A549 (cell line): ENCODE data around the gene ARVCF. TPM values are rescaled to one million over a fixed set of nuclear protein-coding genes. Genes with fewer than 3 reads are reported as not detected.

ENCODE experiments used
- ATAC-seq, 2 experiments: fragments of 200-7000 bp in 1 of 2; fragments of >200 bp in 1 of 2; cut with Nextera tagmentation in 1 of 2; cut with Tn5 transposase in 1 of 2; 3 replicates each; pipeline versions ENCODE4 v1.8.0 to v1.9.1; 2018 to 2020; ENCODE audit warnings: mild to moderate bottlenecking in 1 of 2, moderate library complexity in 1 of 2
- CTCF ChIA-PET: fragments of 300-600 bp; sonication (Branson Sonifier 250); formaldehyde crosslinking; extraction: SDS; loops from one replicate; lab custom pipeline; 2021; ENCODE audit warnings: antibody characterized with exemption, inconsistent platforms; lab: Yijun Ruan, JAX
- POLR2A ChIA-PET: fragments of 350-600 bp; formaldehyde crosslinking; extraction: SDS; loops from one replicate; lab custom pipeline; 2021; ENCODE audit warnings: antibody characterized with exemption, inconsistent platforms; lab: Yijun Ruan, JAX
- DNase-seq, 2 experiments: peaks; one replicate each; pipeline versions ENCODE4 v3.0.0 to v3.0.0-alpha.2; 2011 to 2016; ENCODE audit warnings: low read depth in 1 of 2, low spot score in 1 of 2
- FAIRE-seq: peaks from 2 replicates; lab custom pipeline; 2011; peaks lifted over from hg19 to GRCh38; lab: Jason Lieb, UNC
- H3K27ac ChIP-seq, 2 experiments: fragments of >200 bp; sonication (Bioruptor Twin); formaldehyde crosslinking; 3 replicates each; pipeline ENCODE4 v1.5.1; 2016 to 2017
- H3K4me1 ChIP-seq: fragments of >200 bp; sonication (Bioruptor Twin); formaldehyde crosslinking; 3 replicates; pipeline ENCODE4 v1.6.1; 2016
- H3K4me2 ChIP-seq: fragments of >200 bp; sonication (Bioruptor Twin); formaldehyde crosslinking; 3 replicates; pipeline ENCODE4 v1.6.1; 2016
- H3K4me3 ChIP-seq: fragments of >200 bp; sonication (Bioruptor Twin); formaldehyde crosslinking; 3 replicates; pipeline ENCODE4 v1.5.1; 2016
- H3K9me3 ChIP-seq: fragments of >200 bp; sonication (Bioruptor Twin); formaldehyde crosslinking; 3 replicates; pipeline ENCODE4 v1.6.1; 2016
- BHLHE40 ChIP-seq: IDR thresholded peaks from 2 replicates; pipeline ENCODE4 v1.6.1; 2012; ENCODE audit warnings: low read depth, low read length, inconsistent platforms
- CBX8 ChIP-seq: fragments of 200-600 bp; sonication (generic); IDR thresholded peaks from 2 replicates; pipeline ENCODE4 v1.6.1; 2016
- CHD2 ChIP-seq: fragments of 150-350 bp; IDR thresholded peaks from 2 replicates; pipeline ENCODE4 v1.6.1; 2014; ENCODE audit warnings: low read length; ENCODE audit not compliant: partially characterized antibody
- CHD4 ChIP-seq: fragments of 200-600 bp; sonication (generic); IDR thresholded peaks from 2 replicates; pipeline ENCODE4 v1.6.1; 2016; ENCODE audit warnings: antibody characterized with exemption, mild to moderate bottlenecking, borderline replicate concordance
- EHF ChIP-seq: fragments of 250-450 bp; sonication (Bioruptor Pico); IDR thresholded peaks from 2 replicates; pipeline ENCODE4 v1.5.0; 2020; ENCODE audit warnings: mild to moderate bottlenecking
- FOSB ChIP-seq: fragments of 250-450 bp; sonication (Bioruptor Pico); IDR thresholded peaks from 2 replicates; pipeline ENCODE4 v1.5.0; 2020; ENCODE audit warnings: mild to moderate bottlenecking, moderate library complexity
- FOXS1 ChIP-seq: fragments of 250-450 bp; sonication (Bioruptor Pico); IDR thresholded peaks from 2 replicates; pipeline ENCODE4 v1.5.0; 2020; ENCODE audit warnings: mild to moderate bottlenecking, moderate library complexity
- HEYL ChIP-seq: fragments of 250-450 bp; sonication (Bioruptor Pico); IDR thresholded peaks from 2 replicates; pipeline ENCODE4 v1.8.0; 2021; ENCODE audit warnings: mild to moderate bottlenecking, moderate library complexity
- HOXB5 ChIP-seq: fragments of 250-450 bp; sonication (Bioruptor Pico); IDR thresholded peaks from 2 replicates; pipeline ENCODE4 v1.5.0; 2020; ENCODE audit warnings: mild to moderate bottlenecking, moderate library complexity
- JUNB ChIP-seq: fragments of >200 bp; sonication (Bioruptor Twin); formaldehyde crosslinking; IDR thresholded peaks from 2 replicates; pipeline ENCODE4 v1.6.1; 2016
- KDM1A ChIP-seq: fragments of 200-600 bp; sonication (generic); IDR thresholded peaks from 2 replicates; pipeline ENCODE4 v1.6.1; 2016; ENCODE audit warnings: low read depth, mild to moderate bottlenecking
- ZC3H11A ChIP-seq: fragments of 450-650 bp; IDR thresholded peaks from 2 replicates; pipeline ENCODE4 v1.6.1; 2014; ENCODE audit warnings: antibody characterized with exemption, mild to moderate bottlenecking
- WGBS: methylation state at CpG from one replicate; pipeline ENCODE4 v1.1.6; 2017; ENCODE audit errors: missing lambda C conversion rate; 5-methylcytosine and 5-hydroxymethylcytosine counted together
- polyA plus RNA-seq, 4 experiments: library from polyadenylated mRNA; depleted of rRNA in 3 of 4; stranded (reverse); fragments of >200 nt; fragmentation: RNase III in 1 of 4; extraction: RNeasy Plus Mini Kit Qiagen cat#74134 plus additional on column Dnase treatment in 1 of 4; gene quantifications; 2 replicates in 3 of 4; 3 replicates in 1 of 4; pipeline ENCODE4 v1.2.3, GENCODE V29; 2011 to 2017
- TF ChIP-seq, protein P1 (sequence below): fragments of 200-600 bp; sonication (generic); IDR thresholded peaks from 2 replicates; pipeline ENCODE4 v1.6.1; 2016; ENCODE audit warnings: antibody characterized with exemption, mild to moderate bottlenecking, moderate library complexity
- TF ChIP-seq, protein P2 (sequence below): fragments of 150-350 bp; IDR thresholded peaks from 2 replicates; pipeline ENCODE4 v1.6.1; 2014; ENCODE audit warnings: low read depth, mild to moderate bottlenecking, low read length
- TF ChIP-seq, protein P3 (sequence below): fragments of 250-450 bp; sonication (Bioruptor Pico); IDR thresholded peaks from 2 replicates; pipeline ENCODE4 v1.5.0; 2020; ENCODE audit warnings: low read depth, mild to moderate bottlenecking, moderate library complexity
- TF ChIP-seq, protein P4 (sequence below): fragments of >200 bp; sonication (Bioruptor Twin); formaldehyde crosslinking; IDR thresholded peaks from 3 replicates; pipeline ENCODE4 v1.5.1; 2016
- TF ChIP-seq, protein P5 (sequence below): fragments of 250-450 bp; sonication (Bioruptor Pico); IDR thresholded peaks from 2 replicates; pipeline ENCODE4 v1.5.0; 2021; ENCODE audit warnings: mild to moderate bottlenecking, moderate library complexity, borderline replicate concordance
- TF ChIP-seq, protein P6 (sequence below): fragments of 450-650 bp; IDR thresholded peaks from 2 replicates; pipeline ENCODE4 v1.6.1; 2014; ENCODE audit warnings: antibody characterized with exemption

ARVCF gene
- polyA plus RNA-seq, 2 of the 4 experiments (the other 2 are of a cell fraction): 0.81 to 2.1 TPM

DNA sequence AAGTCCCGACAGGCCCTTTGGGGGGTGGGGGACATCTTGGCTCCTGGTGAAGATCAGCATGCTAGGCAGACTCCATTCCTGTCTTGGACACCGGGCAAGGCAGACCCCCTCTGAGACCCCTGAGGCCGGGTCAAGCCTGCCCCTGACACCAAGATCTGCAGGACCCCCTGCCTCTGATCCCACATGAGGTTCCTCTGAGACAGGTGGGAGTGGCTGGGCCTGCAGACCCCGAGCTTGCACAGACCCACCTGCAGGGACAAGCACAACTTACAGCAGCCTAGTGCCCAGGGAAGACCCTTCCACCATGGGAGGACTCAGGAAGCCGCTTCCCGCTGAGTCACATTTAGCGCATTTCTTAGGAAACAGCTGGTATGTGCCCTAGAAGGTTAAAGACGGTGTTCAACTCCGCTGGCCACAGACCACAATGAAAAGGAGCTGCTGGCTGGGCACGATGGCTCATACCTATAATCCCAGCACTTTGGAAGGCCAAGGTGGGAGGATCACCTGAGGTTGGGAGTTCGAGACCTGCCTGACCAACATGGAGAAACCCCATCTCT, 15.5 kb downstream of the ARVCF start:
- POLR2A ChIA-PET: no interaction called here
- no peak for DNase-seq
- Histone ChIP-seq H3K27ac (no peak overlapping the region), H3K4me2 (no peak overlapping the region), H3K9me3 (peaks cover 11% of the 10 kb centered on the region), H3K4me3 (no peak overlapping the region), H3K4me1 (no peaks in the 10 kb centered on the region)
- 77% methylated on average over 9 of the region's 11 CpGs for WGBS
- CTCF ChIA-PET: interaction anchor here (1.9 kb wide), 1 partner anchor 12 kb away, joined by 8 read pairs; no protein-coding TSS in a partner anchor
- FAIRE-seq: no peak
- ATAC-seq: no peak
- TF ChIP-seq, protein P1, sequence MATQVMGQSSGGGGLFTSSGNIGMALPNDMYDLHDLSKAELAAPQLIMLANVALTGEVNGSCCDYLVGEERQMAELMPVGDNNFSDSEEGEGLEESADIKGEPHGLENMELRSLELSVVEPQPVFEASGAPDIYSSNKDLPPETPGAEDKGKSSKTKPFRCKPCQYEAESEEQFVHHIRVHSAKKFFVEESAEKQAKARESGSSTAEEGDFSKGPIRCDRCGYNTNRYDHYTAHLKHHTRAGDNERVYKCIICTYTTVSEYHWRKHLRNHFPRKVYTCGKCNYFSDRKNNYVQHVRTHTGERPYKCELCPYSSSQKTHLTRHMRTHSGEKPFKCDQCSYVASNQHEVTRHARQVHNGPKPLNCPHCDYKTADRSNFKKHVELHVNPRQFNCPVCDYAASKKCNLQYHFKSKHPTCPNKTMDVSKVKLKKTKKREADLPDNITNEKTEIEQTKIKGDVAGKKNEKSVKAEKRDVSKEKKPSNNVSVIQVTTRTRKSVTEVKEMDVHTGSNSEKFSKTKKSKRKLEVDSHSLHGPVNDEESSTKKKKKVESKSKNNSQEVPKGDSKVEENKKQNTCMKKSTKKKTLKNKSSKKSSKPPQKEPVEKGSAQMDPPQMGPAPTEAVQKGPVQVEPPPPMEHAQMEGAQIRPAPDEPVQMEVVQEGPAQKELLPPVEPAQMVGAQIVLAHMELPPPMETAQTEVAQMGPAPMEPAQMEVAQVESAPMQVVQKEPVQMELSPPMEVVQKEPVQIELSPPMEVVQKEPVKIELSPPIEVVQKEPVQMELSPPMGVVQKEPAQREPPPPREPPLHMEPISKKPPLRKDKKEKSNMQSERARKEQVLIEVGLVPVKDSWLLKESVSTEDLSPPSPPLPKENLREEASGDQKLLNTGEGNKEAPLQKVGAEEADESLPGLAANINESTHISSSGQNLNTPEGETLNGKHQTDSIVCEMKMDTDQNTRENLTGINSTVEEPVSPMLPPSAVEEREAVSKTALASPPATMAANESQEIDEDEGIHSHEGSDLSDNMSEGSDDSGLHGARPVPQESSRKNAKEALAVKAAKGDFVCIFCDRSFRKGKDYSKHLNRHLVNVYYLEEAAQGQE: no peak
- TF ChIP-seq HEYL (CRISPR knock-in tag): no peak
- TF ChIP-seq BHLHE40: no peak
- TF ChIP-seq, protein P2, sequence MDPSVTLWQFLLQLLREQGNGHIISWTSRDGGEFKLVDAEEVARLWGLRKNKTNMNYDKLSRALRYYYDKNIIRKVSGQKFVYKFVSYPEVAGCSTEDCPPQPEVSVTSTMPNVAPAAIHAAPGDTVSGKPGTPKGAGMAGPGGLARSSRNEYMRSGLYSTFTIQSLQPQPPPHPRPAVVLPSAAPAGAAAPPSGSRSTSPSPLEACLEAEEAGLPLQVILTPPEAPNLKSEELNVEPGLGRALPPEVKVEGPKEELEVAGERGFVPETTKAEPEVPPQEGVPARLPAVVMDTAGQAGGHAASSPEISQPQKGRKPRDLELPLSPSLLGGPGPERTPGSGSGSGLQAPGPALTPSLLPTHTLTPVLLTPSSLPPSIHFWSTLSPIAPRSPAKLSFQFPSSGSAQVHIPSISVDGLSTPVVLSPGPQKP: no peak
- no peak for TF ChIP-seq EHF (CRISPR knock-in tag)
- TF ChIP-seq FOXS1 (CRISPR knock-in tag): no peak
- no peak for TF ChIP-seq CHD4
- TF ChIP-seq, protein P3, sequence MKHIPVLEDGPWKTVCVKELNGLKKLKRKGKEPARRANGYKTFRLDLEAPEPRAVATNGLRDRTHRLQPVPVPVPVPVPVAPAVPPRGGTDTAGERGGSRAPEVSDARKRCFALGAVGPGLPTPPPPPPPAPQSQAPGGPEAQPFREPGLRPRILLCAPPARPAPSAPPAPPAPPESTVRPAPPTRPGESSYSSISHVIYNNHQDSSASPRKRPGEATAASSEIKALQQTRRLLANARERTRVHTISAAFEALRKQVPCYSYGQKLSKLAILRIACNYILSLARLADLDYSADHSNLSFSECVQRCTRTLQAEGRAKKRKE (CRISPR knock-in tag): no peak

DNA sequence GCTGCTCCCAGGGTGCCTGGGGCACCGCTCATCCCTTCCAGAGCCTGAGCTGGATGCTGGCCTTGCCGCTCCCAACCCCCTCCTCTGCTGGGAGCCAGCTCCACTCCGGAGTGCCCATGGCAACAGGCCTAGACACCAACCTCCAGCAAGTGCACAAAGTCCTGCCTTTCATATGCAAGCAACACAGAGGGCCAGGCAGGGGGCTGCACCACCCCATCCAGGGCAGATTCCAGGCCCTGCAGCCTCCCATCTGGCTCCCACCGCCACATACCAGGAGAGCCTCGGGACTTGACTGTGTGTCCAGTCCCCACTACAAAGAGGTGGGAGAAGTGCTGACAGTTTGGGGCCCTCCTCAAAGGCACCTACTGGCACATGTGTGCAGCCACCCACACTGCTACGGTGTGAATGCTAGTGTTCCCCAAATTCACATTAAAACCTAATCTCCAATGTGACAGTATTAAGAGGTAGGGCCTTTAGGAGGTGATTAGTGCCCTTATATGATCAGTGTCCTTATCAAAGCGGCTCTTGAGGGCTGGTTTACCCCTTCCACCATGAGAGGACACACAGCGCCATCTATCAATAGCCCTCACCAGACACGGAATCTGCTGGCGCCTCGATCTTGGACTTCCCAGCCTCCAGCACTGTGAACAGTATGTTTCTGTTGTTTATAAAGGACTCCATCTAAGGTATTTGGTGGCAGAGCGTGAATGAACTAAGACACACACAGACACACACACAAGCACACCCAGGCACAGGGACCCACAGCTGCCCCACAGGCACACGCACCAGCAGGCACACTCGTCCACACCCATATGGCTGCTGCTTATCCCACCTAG, 16.2 kb downstream of the ARVCF start:
- Histone ChIP-seq H3K4me1 (no peaks in the 10 kb centered on the region), H3K4me3 (no peak overlapping the region), H3K4me2 (no peak overlapping the region), H3K9me3 (peaks cover 11% of the 10 kb centered on the region), H3K27ac (no peak overlapping the region)
- no peak for ATAC-seq
- no peak for FAIRE-seq
- ChIA-PET CTCF (interaction anchor here (1.9 kb wide), 1 partner anchor 13 kb away, joined by 8 read pairs; no protein-coding TSS in a partner anchor), POLR2A (no interaction called here)
- no peak for DNase-seq
- WGBS: 91% methylated on average over 11 of the region's 14 CpGs
- TF ChIP-seq, protein P4, sequence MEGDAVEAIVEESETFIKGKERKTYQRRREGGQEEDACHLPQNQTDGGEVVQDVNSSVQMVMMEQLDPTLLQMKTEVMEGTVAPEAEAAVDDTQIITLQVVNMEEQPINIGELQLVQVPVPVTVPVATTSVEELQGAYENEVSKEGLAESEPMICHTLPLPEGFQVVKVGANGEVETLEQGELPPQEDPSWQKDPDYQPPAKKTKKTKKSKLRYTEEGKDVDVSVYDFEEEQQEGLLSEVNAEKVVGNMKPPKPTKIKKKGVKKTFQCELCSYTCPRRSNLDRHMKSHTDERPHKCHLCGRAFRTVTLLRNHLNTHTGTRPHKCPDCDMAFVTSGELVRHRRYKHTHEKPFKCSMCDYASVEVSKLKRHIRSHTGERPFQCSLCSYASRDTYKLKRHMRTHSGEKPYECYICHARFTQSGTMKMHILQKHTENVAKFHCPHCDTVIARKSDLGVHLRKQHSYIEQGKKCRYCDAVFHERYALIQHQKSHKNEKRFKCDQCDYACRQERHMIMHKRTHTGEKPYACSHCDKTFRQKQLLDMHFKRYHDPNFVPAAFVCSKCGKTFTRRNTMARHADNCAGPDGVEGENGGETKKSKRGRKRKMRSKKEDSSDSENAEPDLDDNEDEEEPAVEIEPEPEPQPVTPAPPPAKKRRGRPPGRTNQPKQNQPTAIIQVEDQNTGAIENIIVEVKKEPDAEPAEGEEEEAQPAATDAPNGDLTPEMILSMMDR: no peak
- TF ChIP-seq FOSB (no peak), FOXS1 (CRISPR knock-in tag) (no peak), KDM1A (no peak), HOXB5 (CRISPR knock-in tag) (no peak), CBX8 (no peak), CHD2 (no peak), JUNB (no peak), ZC3H11A (no peak)
- TF ChIP-seq, protein P5, sequence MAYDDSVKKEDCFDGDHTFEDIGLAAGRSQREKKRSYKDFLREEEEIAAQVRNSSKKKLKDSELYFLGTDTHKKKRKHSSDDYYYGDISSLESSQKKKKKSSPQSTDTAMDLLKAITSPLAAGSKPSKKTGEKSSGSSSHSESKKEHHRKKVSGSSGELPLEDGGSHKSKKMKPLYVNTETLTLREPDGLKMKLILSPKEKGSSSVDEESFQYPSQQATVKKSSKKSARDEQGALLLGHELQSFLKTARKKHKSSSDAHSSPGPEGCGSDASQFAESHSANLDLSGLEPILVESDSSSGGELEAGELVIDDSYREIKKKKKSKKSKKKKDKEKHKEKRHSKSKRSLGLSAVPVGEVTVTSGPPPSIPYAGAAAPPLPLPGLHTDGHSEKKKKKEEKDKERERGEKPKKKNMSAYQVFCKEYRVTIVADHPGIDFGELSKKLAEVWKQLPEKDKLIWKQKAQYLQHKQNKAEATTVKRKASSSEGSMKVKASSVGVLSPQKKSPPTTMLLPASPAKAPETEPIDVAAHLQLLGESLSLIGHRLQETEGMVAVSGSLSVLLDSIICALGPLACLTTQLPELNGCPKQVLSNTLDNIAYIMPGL (CRISPR knock-in tag): no peak
- TF ChIP-seq, protein P6, sequence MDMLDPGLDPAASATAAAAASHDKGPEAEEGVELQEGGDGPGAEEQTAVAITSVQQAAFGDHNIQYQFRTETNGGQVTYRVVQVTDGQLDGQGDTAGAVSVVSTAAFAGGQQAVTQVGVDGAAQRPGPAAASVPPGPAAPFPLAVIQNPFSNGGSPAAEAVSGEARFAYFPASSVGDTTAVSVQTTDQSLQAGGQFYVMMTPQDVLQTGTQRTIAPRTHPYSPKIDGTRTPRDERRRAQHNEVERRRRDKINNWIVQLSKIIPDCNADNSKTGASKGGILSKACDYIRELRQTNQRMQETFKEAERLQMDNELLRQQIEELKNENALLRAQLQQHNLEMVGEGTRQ: no peak
